Globus pallidus (tissue), 1 donor: ENCODE results near the gene COMMD8.
A peak's percentile ranks its signal among the peaks of the same experiment; 100 is the strongest.

Experiments used
- DNase-seq: peaks from one replicate; pipeline ENCODE4 v3.0.0-alpha.2; 2015; ENCODE audit warnings: low spot score

Gene COMMD8

GRCh38 chr4:47471591-47471990 lies 8.1 kb upstream of the COMMD8 start:
- no peak for DNase-seq

- DNase-seq, result no peak
These were observed 7.6 kb upstream of the COMMD8 start for GRCh38 chr4:47471064-47471463.

- no peak for DNase-seq
These were observed 6.4 kb upstream of the COMMD8 start for GRCh38 chr4:47469951-47470350.

DNA sequence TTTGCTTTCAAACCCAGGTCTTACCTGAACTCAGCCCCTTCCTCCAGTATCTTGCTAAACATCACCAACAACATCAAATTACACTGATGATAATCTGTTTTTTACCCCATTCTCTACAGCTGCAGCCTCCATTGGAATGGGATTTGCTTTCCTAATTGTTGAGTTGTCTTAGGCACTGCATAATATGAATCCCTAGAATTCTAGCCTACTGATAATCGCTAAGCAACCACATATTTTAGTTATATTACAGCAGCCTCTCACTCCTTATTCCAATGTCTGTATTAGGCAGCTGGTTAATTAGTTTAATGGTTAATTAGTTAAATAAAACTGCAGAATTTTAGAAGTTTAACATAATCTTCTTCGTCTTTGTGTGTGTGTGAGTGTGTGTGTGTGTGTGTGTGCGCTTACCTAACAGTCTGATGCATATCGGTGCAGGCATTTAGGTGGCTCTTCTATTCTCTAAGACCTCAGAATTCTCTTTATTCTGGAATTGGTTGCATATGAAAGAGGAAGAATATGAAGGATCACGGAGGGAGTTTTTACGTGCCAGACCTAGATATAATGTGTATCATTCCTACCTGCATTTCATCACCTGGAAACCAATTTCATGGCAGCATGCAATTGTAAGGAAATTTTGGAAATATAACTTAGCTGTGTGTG lies 5.3 kb upstream of the COMMD8 start:
- DNase-seq, result no peak

DNA sequence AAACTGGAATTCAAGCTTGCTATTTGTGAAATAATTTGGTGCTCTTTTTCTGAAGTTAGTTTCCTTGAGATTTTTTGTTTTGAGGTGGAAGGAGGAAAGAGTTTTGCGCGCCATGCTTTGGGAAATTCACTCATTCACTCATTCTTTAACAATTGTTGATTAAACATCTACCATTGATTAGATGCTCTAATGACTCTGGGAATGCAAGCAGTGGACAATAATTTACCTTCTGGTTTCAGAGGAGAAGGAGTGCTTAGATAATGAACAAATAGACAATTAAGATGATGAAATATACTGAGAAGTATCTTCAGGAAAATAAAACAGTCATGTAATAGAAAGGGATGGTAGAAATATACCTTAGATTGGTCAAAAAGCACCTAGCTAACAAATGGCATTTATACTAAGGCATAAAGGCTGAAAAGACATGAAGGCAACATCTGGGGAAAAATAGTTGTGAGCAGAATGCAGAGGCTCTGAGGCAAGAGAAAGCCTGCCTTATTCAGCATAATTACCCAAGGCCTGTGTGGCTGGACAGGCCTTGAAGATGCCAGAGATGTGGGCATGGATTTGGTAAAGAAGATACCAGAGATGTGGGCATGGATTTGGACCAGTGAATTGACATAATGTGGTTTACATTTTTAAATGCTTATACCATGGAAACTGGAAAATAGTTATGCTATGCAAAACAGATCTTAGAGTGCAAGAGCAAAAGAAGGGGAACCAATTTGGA lies 2.7 kb upstream of the COMMD8 start:
- DNase-seq, result no peak

GRCh38 chr4:47465004-47465403 lies 1.5 kb upstream of the COMMD8 start:
- no peak for DNase-seq

- DNase-seq, result peak; percentile 43
These were observed 685 bp downstream of the COMMD8 start for GRCh38 chr4:47462799-47463234.

DNA sequence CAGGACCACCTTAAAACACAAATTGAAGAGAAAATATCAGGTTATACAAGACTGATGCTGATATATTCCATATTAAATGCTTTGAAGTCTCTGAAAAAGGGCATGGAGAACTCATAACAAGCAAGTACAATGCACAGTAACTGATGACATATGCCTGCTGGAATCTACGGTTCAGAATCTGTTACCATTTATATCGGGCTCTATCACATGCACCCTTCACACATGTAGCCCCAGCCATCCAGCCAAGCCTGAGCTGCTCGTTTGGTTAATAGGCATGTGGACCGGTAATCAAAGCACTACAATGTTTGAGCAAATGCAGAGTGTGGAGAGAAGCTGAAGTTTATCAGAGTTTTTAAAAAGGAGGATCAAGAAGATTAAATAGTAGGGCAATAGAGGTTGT lies 11.8 kb downstream of the COMMD8 start:
- no peak for DNase-seq

- no peak for DNase-seq
These were observed 19.5 kb downstream of the COMMD8 start for GRCh38 chr4:47444031-47444430.

GRCh38 chr4:47442980-47443379 lies 20.5 kb downstream of the COMMD8 start:
- DNase-seq, result peak; percentile 54

DNA sequence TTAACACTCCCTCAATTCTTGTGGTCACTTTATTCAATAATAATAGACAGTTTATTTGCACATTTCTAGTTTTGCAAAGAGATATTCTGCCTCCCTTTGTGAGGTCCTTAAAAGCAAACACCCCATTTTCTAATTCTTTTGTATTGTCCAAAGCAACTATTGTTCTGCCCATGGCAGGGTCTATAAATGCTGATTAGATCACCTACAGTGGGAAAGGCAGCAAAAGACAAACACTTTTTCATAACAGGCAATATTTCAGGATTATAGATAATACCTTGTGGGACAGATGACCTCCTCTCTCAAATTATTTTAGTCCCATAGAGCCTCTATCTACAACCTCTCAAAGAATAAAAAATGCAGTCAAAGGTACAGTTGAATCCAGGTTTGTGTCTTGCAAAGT lies 28.6 kb downstream of the COMMD8 start:
- no peak for DNase-seq

GRCh38 chr4:47432749-47433148 lies 30.8 kb downstream of the COMMD8 start:
- no peak for DNase-seq

- no peak for DNase-seq
These were observed 35.6 kb downstream of the COMMD8 start for GRCh38 chr4:47427935-47428334.

GRCh38 chr4:47425628-47426027 lies 37.9 kb downstream of the COMMD8 start:
- DNase-seq, result no peak

GRCh38 chr4:47419296-47419695 lies 44.2 kb downstream of the COMMD8 start:
- no peak for DNase-seq

DNA sequence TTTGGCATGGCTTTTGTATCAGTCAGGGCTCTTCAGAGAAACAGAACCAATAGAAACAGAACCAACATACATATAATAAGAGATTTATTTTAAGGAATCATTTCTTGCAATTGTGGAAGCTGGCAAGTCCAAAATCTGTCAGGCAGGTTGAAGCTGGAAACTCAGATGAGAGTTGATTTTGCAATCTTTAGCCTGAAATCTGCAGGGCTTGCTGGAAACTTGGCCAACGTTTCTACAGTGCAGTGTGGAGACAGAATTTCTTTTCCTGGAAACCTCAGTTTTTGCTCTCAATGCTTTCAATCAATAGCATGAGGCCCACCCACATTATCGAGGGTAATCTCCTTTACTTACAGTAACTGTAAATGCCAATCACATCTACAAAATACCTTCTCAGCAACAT lies 45.4 kb downstream of the COMMD8 start:
- no peak for DNase-seq

DNA sequence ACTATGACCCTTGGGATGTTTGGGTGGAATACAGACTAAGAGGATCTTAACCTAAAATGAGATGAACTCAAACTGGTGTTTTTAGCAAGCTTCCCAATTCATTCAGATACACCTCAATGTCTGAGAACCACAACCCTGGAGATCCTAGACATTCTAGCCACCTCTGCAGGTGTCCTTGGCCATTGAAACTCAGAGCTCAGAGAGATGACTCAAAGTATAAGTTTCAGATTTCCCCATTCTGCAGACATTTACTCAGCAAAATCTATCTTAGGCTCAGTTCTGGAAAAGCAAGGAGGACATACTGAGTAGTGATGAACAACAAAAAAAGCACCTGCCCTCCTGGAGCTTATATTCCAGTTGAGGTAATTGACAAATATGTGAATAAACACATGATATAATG lies 47.8 kb downstream of the COMMD8 start:
- DNase-seq, result no peak

- no peak for DNase-seq
These were observed 50.0 kb downstream of the COMMD8 start for GRCh38 chr4:47413521-47413920.

DNA sequence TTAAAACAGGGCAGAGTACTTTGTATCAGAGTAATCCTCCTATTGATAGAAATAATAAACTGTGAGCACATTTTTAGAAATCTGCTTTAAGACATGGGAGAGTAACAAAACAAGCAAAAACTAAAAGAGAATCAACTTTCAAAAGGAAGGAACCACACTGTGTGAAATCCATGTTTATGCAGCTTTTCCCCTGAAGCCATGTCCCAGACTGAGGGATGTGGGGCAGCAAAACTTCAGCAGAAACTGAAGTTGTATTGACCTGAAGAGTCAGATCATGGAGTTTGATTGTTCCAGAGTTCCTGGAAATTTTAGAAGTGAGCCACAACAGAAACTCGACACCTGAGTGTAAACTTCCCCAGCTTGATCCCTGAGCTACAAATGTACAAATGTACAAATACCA lies 53.2 kb downstream of the COMMD8 start:
- no peak for DNase-seq

- DNase-seq, result no peak
These were observed 57.1 kb downstream of the COMMD8 start for GRCh38 chr4:47406408-47406807.
